A673 (cell line): Measurements from ENCODE around the gene ANKRD44. TPM values are rescaled to one million over a fixed set of nuclear protein-coding genes. Genes with fewer than 3 reads are reported as not detected.

ENCODE experiments used
- BruUV-seq: library from RNA; stranded (reverse); fragments of 400-500 nt; replicated peaks from 2 replicates; lab custom pipeline; 2021; lab: Mats Ljungman, UMichigan
- CTCF ChIA-PET: fragments of 300-600 bp; sonication (Branson Sonifier 250); formaldehyde crosslinking; loops from one replicate; lab custom pipeline; 2022; ENCODE audit warnings: antibody characterized with exemption; lab: Charles Lee
- POLR2A ChIA-PET: fragments of 300-600 bp; sonication (Branson Sonifier 250); formaldehyde crosslinking; loops from one replicate; lab custom pipeline; 2022; ENCODE audit warnings: antibody characterized with exemption; ENCODE audit not compliant: low non-redundant PET; lab: Charles Lee
- DNase-seq: peaks from one replicate; pipeline ENCODE4 v3.0.0-alpha.2; 2015; ENCODE audit warnings: low spot score
- H3K27ac ChIP-seq: fragments of 200-600 bp; sonication (generic); 2 replicates; pipeline ENCODE4 v1.5.1; 2016; ENCODE audit warnings: mixed run types, low read depth, mild to moderate bottlenecking, mixed read lengths, antibody characterized with exemption, low read length; ENCODE audit not compliant: poor library complexity, severe bottlenecking
- H3K27me3 ChIP-seq: fragments of 200-600 bp; sonication (generic); replicated peaks from 2 replicates; pipeline ENCODE4 v1.6.1; 2017; ENCODE audit warnings: mixed run types, low read depth, mild to moderate bottlenecking, mixed read lengths, antibody characterized with exemption, low read length; ENCODE audit not compliant: insufficient read depth, poor library complexity
- H3K36me3 ChIP-seq: fragments of 200-600 bp; sonication (generic); 2 replicates; pipeline ENCODE4 v1.6.1; 2016; ENCODE audit warnings: mixed run types, mild to moderate bottlenecking, mixed read lengths, antibody characterized with exemption, low read length; ENCODE audit not compliant: insufficient read depth, poor library complexity, severe bottlenecking
- H3K4me1 ChIP-seq: fragments of 200-600 bp; sonication (generic); 2 replicates; pipeline ENCODE4 v1.6.1; 2017; ENCODE audit warnings: mixed run types, mild to moderate bottlenecking, mixed read lengths, antibody characterized with exemption, low read length; ENCODE audit not compliant: insufficient read depth, poor library complexity, severe bottlenecking
- H3K4me3 ChIP-seq: fragments of 200-600 bp; sonication (generic); 2 replicates; pipeline ENCODE4 v1.5.1; 2016; ENCODE audit warnings: low read depth, mixed run types, mild to moderate bottlenecking, mixed read lengths, low read length; ENCODE audit not compliant: poor library complexity, severe bottlenecking
- H3K9me3 ChIP-seq: fragments of 200-600 bp; sonication (generic); 2 replicates; pipeline ENCODE4 v1.6.1; 2016; ENCODE audit warnings: mixed run types, low read depth, mild to moderate bottlenecking, mixed read lengths, antibody characterized with exemption, low read length; ENCODE audit not compliant: poor library complexity, severe bottlenecking
- EZH2 ChIP-seq: fragments of 200-600 bp; sonication (generic); IDR thresholded peaks from 2 replicates; pipeline ENCODE4 v1.6.1; 2017; ENCODE audit warnings: borderline replicate concordance, low read depth, mild to moderate bottlenecking, mixed read lengths, antibody characterized with exemption, low read length; ENCODE audit not compliant: poor library complexity, severe bottlenecking
- intact Hi-C: fragments of 100-400 bp; cut with micrococcal nuclease; formaldehyde crosslinking; loops from one replicate; pipeline ENCODE4 v1.10.0; 2022; ENCODE audit not compliant: unreplicated experiment
- total RNA-seq: library from RNA; stranded (reverse); gene quantifications from 2 replicates; pipeline ENCODE4 v1.2.3, GENCODE V29; 2021
- TF ChIP-seq, protein P1 (sequence below): fragments of 300-800, 200-600 bp; sonication (generic); conservative IDR thresholded peaks from 2 replicates; pipeline ENCODE4 v1.5.1; 2017; ENCODE audit warnings: low read depth, mild to moderate bottlenecking, antibody characterized with exemption, low read length, moderate library complexity, mixed read lengths

The ANKRD44 gene
- total RNA-seq, 1 experiment from 2014 or later: 17.0 TPM

DNA sequence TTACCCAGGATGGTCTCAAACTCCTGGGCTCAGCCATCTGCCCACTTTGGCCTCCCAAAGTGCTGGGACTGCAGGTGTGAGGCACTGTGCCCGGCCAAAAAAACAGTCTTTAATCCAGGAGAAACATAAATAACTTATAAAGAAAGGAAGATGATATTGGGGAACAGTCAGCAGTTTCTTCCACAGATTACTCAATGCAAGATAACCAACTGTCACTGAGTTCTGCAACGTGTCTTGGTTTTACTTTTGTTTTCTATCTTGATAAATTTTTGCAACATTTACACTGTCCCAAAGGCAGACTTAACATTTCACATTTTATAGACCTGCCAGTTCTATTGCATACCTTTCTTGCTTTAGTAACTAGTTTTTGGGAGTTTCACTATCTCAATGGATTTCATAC lies 71.1 kb downstream of the ANKRD44 start:
- no peak overlapping the region for H3K4me3 ChIP-seq
- no peak overlapping the region for H3K27ac ChIP-seq
- ChIA-PET POLR2A (no interaction called here), CTCF (no interaction called here)
- TF ChIP-seq EZH2: no peak
- TF ChIP-seq, protein P1, sequence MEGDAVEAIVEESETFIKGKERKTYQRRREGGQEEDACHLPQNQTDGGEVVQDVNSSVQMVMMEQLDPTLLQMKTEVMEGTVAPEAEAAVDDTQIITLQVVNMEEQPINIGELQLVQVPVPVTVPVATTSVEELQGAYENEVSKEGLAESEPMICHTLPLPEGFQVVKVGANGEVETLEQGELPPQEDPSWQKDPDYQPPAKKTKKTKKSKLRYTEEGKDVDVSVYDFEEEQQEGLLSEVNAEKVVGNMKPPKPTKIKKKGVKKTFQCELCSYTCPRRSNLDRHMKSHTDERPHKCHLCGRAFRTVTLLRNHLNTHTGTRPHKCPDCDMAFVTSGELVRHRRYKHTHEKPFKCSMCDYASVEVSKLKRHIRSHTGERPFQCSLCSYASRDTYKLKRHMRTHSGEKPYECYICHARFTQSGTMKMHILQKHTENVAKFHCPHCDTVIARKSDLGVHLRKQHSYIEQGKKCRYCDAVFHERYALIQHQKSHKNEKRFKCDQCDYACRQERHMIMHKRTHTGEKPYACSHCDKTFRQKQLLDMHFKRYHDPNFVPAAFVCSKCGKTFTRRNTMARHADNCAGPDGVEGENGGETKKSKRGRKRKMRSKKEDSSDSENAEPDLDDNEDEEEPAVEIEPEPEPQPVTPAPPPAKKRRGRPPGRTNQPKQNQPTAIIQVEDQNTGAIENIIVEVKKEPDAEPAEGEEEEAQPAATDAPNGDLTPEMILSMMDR: no peak
- intact Hi-C loops: no loop called here
- no TSS peak for BruUV-seq
- peaks cover 11% of the 10 kb centered on the region for H3K4me1 ChIP-seq
- no peak for DNase-seq
- no peaks in the 10 kb centered on the region for H3K9me3 ChIP-seq
- H3K36me3 ChIP-seq: no peaks in the 10 kb centered on the region
- no peaks in the 10 kb centered on the region for H3K27me3 ChIP-seq

DNA sequence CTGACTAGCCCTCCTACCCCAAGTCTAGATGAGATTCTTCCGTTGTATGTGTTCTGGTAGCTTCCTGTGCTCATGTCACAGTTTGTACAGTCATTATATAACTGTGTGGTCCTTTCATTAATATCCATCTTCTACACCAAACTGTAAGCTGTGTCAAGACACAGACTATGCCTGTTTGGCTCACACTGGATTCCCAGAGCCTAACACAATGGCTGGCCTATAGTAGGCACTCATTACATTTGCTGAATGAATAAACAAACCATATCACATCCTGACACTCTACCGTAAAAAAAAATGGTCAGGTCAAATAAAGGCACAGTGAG lies 72.6 kb downstream of the ANKRD44 start:
- H3K27me3 ChIP-seq: no peaks in the 10 kb centered on the region
- no peaks in the 10 kb centered on the region for H3K36me3 ChIP-seq
- TF ChIP-seq EZH2: no peak
- TF ChIP-seq, protein P1: no peak
- no TSS peak for BruUV-seq
- no peak overlapping the region for H3K4me3 ChIP-seq
- intact Hi-C loops: no loop called here
- H3K9me3 ChIP-seq: no peaks in the 10 kb centered on the region
- POLR2A ChIA-PET: no interaction called here
- DNase-seq: no peak
- peaks cover 11% of the 10 kb centered on the region for H3K4me1 ChIP-seq
- CTCF ChIA-PET: no interaction called here
- no peak overlapping the region for H3K27ac ChIP-seq

DNA sequence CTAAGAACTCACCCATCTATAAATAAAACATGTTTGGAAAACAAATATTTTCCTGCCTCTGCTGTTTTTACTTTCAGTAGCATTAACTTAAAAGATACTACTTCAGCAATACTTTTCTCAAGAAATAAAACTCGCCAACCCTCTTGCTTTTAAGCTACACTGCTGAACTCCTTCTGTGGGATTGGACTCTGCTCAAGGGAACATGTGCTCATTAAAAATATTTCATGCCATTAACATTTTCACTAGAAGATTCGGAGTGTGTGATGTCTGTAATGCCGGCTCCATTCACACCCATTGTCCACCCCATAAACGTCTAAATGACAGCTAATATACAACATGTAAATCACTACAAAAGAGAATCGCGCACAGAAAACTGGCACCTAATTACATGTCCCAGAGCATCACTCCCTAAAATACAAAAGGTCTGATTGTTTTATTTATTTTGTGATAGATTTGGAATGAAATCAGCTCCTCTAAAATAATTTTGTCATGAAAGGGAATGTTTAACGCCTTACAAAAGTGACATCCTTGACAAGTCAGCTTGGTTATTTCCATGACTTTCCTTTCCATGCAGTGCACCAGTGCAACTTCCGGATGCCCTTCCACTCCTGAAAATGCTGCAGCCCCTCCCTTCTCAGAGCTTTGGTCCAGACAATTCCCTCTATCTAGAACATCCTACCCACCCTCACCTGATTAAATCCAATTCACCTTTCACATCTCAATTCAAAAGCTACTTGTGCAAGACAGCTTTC lies 73.1 kb downstream of the ANKRD44 start:
- Histone ChIP-seq H3K4me3 (no peak overlapping the region), H3K36me3 (no peaks in the 10 kb centered on the region), H3K27me3 (no peaks in the 10 kb centered on the region), H3K4me1 (peaks cover 11% of the 10 kb centered on the region), H3K9me3 (no peaks in the 10 kb centered on the region), H3K27ac (no peak overlapping the region)
- TF ChIP-seq, protein P1: no peak
- TF ChIP-seq EZH2: no peak
- no TSS peak for BruUV-seq
- no peak for DNase-seq
- intact Hi-C loops: no loop called here
- CTCF ChIA-PET: no interaction called here
- POLR2A ChIA-PET: no interaction called here
